MM.1S (cell line): ENCODE data around the gene KCNQ5.

ENCODE experiments used
- CTCF ChIP-seq: fragments of 300-600 bp; sonication (generic); IDR thresholded peaks from 2 replicates; pipeline ENCODE4 v1.5.1; 2016; ENCODE audit warnings: antibody characterized with exemption, low read length, mixed read lengths
- EZH2 ChIP-seq: fragments of 300-600 bp; sonication (generic); optimal IDR thresholded peaks from 2 replicates; pipeline ENCODE3; 2017; ENCODE audit warnings: low read depth, mild to moderate bottlenecking, antibody characterized with exemption, low read length, mixed read lengths

- TF ChIP-seq CTCF: no peak
- TF ChIP-seq EZH2: no peak
These were observed 1.9 kb downstream of the KCNQ5 start for GRCh38 chr6:72623808-72624207.
